ENCODE measurements around the gene METTL16.

Gene METTL16

DNA sequence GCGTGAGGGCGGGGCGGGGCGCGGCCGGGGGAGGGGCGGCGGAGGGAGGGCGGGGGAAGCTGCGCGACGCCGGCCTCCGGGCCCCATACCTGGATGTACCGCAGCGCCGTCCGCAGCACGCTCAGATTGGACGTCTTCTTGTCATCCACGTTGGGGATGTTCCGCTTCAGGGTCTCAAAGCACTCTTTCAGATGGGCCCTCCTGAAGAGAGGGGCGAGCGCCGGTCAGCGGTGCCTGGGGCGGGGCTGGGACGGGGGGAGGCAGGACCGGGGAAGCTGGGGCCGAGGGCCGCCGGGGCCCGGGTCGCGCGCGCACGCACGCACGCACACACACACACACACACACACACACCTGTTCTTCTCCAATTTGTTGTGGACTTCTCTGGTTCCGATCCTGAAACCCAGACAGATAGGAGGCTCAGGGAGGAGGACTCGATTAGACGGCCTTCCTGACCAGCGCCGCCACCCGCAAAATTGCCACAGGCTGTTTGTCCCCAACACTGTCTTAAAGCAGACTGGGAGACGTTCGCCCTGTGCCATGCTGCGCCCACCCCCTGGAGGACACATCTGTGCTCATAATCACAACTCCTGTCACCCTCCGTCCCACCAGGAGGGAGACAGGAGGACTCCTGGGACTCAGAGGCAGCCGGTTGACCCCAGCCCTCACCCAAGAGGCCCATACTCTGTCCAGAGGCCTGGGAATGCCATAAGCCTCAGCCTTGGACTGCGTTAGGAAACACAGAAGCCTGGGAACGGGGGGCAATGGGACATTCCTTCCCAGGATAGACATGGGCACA is 117.5 kb downstream of the METTL16 start:
- no peak for DNase-seq

DNA sequence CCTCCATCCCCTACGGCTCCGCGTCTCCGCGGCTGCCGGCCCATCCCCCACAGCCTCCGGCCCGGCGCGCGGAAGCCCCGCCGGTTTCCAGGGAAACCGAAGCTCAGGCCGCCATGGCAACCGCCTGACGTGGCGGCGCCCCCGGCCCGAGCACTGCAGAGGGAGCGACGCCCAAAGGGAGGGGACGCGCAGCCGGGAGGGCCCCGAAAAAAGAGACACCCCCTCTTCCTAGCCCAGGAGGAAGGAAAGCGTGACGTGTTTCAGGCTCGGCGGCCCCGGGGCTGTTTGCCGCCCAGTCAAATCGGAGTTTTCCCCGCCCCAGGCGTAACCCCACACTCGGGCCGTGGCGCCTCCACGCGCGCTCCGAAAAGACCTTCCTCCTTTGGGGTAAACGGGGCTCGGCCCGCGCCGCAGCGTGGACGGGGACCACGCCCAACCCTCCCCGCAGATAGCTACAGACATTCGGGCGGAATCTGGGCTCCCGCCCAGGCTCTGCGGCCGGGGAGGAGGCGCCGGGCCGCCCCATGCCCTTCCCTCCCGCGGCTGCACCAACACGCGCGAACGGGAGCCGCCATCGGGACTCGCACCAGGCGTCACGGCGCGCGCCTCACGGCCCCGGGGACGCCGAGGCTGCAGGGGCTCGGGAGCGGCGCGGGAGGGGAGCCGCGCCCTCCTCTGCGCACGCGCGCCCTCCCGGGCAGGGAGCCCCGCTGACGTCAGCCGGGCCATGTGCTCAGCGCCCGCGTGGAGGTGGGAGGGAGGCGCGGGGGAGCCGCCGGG is 118.3 kb downstream of the METTL16 start:
- peak; percentile 91 for DNase-seq

DNA sequence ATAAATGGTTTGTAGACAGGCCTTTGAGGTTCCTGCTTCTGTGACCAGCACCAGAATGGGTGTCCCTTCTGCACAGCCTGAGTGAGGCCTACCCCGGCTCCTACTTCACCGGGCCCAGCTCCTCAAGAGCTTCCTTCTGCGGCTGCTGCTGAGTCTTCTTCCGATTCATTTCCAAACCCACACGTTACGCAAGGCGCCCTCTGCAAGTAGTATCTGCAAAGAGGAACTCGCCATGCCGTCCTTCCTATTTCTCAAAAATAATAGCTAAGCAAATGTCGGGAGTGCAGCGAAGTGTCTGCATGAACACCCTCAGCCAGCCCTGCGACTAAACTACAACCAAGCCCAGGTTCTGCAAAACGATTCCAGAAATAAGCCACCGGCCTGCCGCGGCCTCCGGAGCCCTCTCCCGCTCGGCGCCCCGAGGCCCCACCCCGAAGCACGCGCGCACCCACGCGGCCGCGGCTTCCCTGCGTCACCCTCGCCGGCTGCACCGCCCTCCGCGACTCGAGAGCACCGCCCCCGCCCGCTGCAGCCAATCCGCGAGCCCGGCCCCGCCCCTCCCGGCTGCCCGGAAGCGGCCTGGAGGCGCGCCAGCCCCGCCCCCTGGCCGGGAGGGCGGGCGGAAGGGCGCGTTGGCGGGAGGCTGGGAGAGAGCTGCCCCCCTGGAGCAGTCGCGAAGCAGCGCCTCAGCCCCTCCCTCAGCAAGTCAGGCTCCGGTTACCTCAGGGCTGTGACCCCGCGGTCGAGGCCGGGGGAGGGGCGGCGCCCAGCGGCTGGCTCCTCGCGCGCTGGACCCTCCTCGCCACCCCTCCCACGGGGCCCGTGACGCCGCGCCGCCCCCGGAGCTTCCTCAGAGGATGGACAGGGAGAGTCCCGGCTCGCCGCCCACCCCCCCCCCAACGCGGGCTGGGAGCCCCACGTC is 119.2 kb downstream of the METTL16 start:
- peak; percentile 98 for DNase-seq

DNA sequence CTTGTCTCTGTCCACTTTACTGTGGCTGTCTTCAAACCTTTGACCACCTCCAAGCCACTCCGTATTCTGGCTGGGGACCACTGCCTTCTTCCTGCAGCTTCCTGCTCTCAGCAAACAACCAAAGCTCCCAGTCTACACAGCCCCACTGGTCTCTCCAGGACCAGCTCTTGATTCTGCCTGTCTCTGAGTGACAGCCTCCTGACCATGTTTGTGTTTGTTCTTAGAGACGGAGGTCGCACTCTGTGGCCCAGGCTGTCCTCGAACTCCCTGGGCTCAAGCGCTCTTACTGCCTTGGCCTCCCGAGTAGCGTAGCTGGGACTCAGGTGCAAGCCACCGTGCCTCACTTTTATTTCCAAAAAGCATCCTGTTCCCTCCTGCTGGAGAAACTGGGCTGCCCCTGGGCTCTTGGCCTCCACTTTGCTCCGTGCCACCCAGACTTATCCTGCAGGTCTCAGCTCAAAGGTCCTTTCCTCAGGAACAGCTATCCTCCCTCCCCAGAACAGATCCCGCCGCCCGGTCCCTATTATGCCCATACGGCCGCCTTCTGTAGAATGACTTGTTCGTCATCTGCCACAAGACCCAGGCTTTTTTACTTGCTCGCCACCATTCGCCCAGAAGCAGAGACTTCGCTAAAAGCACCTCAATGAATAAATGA is 120.0 kb downstream of the METTL16 start:
- no peak for DNase-seq

DNA sequence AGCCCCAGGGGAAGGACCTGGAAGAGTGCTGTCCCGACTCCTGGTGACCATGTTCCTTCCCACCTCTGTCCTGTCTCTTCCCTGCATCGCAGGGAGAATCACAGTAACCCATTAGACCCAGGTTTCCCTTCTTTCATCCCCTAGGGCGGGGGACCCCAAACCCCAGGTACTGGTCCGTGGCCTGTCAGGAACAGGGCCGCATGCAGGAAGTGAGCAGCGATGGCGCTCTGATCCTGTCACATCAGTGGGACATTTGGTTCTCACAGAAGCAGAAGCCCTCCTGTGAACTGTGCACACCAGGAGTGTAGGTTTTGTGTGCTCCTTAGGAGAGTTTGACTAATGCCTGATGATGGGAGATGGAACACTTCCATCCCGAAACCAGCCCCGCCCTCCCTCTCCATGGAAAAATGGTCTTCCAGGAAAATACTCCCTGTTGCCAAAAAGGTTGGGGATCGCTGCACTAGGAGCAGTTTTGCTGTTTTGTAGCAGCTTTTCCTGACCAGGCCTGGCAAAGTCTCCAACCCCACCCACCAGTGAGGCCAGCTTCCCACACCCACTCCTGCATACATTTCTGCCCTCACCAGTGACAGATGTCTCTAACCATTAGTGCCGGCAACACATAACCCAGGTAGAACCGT is 121.4 kb downstream of the METTL16 start:
- DNase-seq = no peak

DNA sequence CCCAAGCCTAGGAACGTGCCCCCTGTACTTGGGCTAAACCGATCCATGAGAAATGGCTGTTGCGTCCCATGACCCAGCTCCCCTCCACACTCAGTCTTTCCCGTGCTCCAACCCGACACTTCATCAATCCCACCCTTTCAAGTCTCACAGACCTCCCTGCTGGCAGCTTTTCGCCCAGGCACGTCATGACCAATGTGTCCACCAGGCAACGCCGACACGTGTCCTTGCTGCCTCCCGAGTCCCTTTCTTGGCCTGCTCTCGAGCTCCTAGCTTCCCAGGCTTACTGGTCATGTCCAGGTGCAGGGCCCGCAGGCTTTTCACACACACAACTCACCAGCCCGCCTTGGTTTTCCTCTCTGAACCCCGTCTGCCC is 123.0 kb downstream of the METTL16 start:
- no peak for DNase-seq

DNA sequence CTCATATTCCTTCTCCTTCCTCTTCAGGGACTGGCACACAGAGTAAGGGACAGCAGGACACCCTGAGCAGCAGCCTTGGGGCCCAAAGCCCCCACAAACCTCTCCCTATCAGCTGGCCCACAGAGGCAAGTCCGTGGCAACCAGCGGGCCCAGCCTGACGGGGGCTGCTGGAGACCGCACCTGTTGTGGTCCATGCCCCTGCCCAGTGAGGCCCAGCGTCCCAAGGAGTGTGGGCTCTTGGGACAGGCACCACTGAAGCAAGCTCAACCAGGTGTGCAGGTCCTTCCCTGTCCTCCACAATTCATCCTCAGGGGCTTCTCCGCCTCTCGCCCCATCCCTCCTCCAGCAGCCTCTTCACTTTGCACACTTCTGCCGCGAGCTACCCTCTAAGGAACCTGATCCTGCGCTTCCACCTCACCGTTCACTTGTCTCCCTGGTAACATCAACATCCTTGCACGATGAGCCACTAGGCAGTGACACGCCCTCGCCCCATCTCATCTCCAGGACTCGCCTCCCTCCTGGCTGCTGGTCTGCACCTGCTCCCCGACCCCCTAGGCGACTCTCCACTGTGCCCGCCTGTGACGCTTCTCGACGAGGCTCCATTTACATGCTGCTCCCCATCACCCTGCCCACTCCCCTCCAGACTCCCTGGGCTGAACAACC is 123.5 kb downstream of the METTL16 start:
- DNase-seq = no peak

DNA sequence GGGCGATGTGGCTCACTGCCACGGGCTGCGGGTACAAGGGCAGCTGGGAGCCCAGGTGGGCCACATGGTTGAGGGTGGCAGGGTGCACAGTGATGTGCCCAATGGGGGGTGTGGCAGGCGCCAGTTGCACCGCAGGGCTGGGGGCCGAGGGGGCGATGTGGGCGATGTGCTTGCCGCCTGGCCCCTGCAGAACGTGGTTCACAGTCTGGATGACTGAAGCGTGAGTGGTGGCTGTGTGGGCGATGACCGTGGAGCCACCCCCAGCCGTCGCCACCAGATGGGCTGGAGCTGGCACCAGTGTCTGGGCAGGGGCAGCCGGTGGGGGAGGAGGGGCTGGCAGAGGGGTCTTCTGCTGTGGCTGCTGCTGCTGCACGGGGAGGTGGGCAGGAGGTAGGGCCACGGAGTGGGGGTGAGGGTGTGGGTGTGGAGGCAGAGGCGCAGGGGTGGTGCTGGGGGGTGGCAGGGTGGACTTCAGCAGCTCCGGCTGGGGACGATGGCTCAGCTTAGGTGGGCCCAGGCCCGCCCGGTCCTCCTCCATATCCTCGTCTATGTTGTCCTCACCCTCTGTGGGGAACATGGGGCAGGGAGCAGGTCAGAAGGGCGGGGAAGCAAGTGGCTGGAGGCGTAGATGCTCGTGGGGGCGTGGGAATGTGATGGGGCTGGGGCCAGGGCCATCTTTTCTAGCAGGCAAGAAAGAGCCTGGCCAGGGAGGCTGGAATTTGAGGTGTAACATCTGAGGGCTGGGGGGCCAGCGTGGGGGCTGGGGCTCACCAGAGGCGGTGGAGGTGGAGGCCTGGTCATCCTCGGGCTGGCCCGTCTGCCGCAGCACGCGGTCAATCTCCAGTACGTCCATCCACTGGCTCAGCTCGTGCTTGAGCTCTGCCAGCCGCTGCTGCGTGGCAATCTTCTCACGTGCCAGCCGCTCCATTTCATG is 124.3 kb downstream of the METTL16 start:
- DNase-seq = no peak

DNA sequence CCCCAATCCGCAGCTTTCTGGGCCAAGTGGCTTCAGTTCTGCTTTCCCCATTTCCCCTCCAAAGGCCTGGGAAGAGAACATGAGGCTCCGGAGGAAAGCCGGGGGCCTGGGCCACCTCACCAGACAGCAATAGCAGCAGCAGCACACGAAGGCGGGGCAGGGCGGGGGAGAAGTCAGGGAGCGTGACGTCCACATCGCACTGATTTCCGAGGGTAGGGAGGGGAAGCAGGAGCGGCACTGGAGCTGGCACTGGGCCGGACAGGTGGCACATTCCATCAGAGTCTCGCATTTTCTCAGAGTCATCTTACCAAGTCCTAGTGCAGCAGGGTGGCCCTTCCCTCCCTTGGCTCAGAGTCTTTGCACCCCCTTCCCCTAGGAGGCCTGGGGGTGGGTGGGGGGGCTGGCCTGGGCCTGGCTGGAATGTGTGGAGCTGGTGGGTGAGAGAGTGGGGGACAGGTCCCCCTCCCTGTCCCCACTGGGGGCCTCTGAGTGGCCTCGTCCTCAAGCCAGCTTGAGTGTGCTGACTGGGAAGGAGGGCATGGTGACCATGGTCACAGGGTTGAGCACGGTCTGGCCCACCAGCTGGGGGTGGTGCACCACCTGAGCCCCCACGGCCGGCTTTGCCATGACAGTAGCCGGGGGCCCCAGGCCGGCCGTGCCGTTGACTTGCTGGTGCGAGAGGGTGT is 125.1 kb downstream of the METTL16 start:
- DNase-seq = no peak

DNA sequence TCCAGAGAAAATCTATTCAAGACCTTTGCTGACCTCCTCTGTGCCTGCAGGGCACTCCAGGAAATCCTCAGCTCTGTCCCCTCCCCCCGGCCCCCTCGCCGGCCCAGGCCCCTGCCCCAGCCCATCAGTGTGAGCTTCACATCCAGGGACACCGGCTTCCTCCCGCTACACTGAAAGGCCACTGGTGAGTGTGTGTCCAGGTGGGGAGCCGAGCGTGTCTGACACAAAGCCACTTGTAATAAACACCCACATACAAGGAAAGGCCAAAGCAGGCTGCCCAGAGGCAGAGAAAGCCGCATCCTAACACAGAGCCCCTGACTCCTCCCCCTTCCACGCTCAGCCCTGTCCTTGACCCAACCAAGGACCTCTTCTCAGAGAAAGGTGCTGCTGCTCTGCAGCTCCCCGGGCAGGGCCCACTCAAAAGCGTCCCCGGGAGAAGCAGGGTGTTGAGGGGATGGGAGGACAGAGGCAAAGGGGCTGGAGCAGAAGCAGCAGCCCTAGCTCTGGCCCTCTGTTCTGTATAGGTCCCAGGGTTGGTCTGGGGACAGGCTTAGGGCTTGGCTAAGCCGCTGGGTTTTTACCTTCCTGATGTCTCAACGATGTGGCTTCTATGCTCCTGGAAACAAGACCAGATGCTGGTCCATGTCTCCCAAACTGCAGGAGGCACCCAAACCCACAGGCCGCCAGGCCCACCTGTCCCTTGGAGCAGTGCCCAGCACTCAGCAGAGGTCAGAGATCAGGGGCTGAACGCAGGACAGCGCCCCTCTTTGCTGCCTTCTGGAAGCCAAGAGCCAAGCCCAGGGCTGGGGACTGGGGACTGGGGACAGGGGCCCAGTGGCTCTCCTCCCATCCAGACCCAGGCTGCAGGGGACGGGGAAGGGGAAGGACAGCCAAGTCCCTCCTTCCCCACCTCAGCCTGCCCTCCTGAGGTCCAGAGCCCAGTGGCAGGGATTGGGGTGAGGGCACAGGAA is 126.2 kb downstream of the METTL16 start:
- no peak for DNase-seq

DNA sequence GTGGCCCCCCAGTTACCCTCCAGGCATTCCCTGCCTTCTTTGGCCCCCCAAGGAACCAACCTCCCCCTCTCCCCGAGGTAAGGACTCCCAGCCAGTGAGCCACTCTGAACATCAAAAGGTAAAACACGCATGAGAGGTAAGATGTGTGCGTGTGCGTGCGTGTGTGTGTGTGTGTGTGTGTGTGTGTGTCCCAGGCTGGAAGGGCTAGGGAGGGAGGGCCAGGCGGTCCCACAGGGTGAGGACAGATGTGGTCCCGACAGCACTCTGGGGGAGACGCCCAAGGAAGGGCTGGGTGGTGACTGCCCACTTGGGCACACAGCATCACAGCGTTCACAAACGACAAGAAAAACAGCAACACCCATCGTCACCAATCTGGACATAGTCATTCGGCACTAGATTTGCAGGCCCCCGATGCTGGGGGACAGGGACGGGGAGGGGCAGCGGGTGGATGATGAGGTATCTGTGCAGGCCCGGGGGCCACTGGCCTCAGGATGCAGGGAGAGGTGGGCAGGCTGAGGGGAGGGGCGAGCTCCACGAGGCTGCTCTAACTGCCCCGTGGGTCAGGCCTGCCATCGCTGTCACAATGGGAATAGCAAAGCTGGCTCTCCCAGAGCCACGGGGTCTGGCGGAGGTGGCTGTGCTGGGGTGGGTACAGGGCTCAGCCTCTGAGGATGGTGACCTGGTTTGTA is 127.1 kb downstream of the METTL16 start:
- no peak for DNase-seq

DNA sequence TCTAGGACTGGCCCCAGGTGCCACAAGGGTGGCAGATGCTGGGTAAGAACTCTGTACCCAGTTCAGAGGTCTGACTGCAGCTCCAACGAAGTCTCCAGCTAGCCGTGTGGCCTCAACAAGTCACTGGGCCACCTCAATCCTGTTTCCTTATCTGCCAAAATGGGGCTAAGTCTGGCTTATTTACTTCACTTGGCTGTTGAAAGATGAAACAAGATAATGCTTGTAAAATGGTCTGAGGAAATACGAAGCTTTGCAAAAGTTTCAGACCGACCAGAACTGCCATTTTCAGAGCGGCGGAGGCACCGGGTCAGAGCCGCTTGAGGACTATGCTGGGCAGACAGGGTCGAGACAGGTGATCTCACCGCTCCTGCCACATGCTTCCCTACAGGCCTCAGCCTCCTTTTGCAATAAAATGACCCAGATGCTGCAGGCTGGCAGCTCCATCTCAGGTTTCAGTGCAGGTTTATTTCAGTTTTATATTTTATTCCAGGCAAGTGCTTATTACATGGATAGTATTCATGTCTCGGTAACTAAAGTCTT is 128.0 kb downstream of the METTL16 start:
- DNase-seq = no peak

DNA sequence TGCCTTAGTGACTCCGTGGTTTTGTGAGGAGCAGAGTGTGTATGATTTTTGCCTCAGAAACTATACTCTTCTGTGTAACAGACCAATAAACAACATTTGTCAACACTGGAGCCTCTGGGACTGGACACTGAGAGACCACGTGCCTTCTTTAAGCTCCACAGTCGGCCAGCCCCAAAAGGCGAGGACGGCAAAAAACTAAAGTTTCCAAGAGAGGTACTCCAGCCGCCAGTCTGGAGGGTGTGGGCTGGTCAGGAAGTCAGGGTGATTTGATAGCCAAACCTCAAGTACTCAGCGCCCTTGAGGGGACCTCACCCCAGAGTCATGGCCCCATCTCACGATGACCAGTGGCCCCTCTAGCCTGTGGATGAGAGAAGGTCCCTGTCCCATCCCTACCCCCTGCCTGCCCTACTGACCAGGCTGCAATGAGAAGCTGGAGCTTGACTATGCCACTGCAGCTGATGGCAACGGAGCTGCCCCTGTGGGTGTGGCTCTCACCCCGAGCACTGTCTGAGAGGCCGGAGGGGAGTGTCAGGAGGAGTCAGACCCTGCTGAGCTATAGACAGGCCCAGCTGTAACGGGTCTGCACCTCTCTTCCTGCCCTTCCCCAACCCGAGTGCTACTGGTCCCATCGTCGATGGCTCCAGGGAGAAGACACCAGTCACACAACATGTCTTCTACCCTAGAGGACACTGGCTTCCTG is 130.6 kb downstream of the METTL16 start:
- no peak for DNase-seq

DNA sequence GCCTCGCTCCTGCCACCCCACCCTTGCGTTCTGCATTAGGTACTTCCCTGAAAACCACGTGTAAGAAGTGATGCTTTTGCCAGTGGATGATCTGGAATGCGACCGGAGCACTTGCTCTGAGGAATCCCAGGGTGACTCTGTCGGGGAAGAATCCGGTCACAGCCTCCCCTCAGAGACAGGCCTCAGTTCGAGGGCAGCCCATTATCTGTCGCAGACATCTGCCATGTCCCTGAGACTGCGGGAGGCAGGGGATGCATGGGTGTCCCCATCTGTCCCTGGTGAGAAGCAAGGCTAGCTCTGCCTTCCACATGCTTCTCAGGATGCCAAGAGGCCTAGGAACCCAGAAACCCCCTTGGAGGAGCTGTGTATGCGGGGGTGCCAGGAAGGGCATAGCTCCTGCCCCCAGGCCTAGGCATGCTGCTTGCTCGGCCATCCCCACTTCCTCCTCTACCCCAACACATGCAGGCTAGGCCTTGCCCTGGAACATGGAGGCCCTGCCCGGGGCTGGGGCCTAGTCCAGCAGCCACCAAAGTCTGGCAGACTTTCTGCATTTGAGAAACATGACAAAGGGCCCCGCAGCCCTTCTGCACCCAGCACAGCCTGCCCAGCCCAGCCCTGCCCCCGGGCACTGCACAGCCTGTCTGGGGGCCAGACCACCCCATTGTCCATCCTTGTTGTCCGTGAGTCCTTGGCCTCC is 131.3 kb downstream of the METTL16 start:
- no peak for DNase-seq

DNA sequence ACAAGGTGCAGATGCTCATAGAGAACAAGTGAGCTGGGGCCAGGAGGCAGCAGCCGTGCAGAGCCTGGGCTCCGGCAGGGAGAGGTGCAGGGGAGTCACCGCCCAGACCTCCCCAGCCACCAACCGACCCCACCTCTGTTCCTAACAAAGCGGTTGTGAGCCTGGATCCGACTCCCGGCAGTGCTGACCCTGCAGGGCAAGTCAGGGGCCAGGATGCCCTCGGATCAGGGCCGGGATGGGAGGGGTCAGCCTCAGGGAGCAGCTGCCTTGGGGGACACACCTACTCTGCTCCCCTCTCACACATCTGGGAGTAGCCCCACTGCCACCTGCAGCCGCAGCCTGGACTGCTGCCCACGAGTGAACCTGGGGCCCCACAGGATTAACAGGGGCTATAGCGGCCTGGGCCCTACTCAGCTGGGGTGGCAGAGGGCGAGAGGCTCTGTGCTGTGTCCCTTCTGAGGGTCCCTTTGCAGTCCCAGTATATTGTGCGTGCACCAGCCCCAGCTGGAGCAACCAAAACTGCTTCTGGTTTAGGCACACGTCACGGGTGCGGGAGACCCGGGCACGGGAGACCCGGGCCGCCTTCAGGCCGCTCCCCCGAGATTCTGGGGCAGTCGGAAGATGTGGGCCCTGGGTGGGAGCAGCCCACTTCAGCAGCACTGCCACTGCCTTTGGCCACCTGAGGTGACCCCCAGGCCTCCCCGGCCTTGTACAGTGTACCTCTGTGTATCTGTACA is 132.0 kb downstream of the METTL16 start:
- no peak for DNase-seq

DNA sequence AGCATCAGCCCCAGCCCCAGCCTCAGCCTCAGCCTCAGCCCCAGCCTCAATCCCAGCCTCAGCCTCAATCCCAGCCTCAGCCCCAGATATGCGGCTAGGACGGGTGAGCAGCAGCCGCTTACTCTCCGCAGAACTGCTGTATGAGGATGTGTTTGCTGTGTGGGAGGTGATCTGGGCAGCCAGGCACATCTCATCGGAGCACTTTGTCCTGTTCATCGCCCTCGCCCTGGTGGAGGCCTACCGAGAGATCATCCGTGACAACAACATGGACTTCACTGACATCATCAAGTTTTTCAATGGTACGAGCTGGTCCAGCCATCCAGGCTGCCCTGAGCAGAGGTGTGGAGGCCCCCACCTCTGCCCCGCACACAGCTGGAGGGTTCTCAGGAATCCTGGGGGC is 132.8 kb downstream of the METTL16 start:
- DNase-seq = no peak
